DOHH2 (cell line): ENCODE data around the gene FIZ1.

Experiments
- H3F3A ChIP-seq: fragments of 200-600 bp; sonication (generic), shearing (Covaris generic); 2 replicates; pipeline ENCODE4 v1.6.0; 2016; ENCODE audit warnings: antibody characterized with exemption, mild to moderate bottlenecking; ENCODE audit not compliant: control insufficient read depth, insufficient read depth
- H3K27ac ChIP-seq: fragments of 200-600 bp; sonication (generic); 2 replicates; pipeline ENCODE4 v1.5.1; 2014; ENCODE audit warnings: low read depth, mild to moderate bottlenecking, low read length, moderate library complexity
- H3K27me3 ChIP-seq: fragments of 200-600 bp; sonication (generic); 2 replicates; pipeline ENCODE4 v1.6.1; 2014; ENCODE audit warnings: mild to moderate bottlenecking, low read length, mixed read lengths; ENCODE audit not compliant: control insufficient read depth
- H3K36me3 ChIP-seq: fragments of 200-600 bp; sonication (generic); 2 replicates; pipeline ENCODE4 v1.6.1; 2014; ENCODE audit warnings: mild to moderate bottlenecking, low read length, moderate library complexity, mixed read lengths; ENCODE audit not compliant: control insufficient read depth
- H3K4me1 ChIP-seq: fragments of 200-600 bp; sonication (generic); 2 replicates; pipeline ENCODE4 v1.6.1; 2014; ENCODE audit warnings: mild to moderate bottlenecking, low read length, mixed read lengths; ENCODE audit not compliant: control insufficient read depth
- H3K4me2 ChIP-seq: fragments of 200-600 bp; sonication (generic); 2 replicates; pipeline ENCODE4 v1.6.0; 2014; ENCODE audit warnings: mild to moderate bottlenecking, low read length, moderate library complexity
- H3K4me3 ChIP-seq: fragments of 200-600 bp; sonication (generic); 2 replicates; pipeline ENCODE4 v1.5.1; 2014; ENCODE audit warnings: mild to moderate bottlenecking, low read length, mixed read lengths
- H3K79me2 ChIP-seq: fragments of 200-600 bp; sonication (generic); 2 replicates; pipeline ENCODE4 v1.6.1; 2014; ENCODE audit warnings: mild to moderate bottlenecking, low read length, mixed read lengths; ENCODE audit not compliant: control insufficient read depth
- H3K9me2 ChIP-seq: fragments of 200-600 bp; sonication (generic); replicated peaks from 2 replicates; pipeline ENCODE4 v1.6.1; 2014; ENCODE audit warnings: mild to moderate bottlenecking, low read length, mixed read lengths; ENCODE audit not compliant: control insufficient read depth
- H3K9me3 ChIP-seq: fragments of 200-600 bp; sonication (generic); 2 replicates; pipeline ENCODE4 v1.6.1; 2014; ENCODE audit warnings: antibody characterized with exemption, low read length, mixed read lengths; ENCODE audit not compliant: control insufficient read depth, insufficient read depth
- H4K20me1 ChIP-seq: fragments of 200-600 bp; sonication (generic); 2 replicates; pipeline ENCODE4 v1.6.0; 2014; ENCODE audit warnings: low read depth, mild to moderate bottlenecking, antibody characterized with exemption, low read length, moderate library complexity; ENCODE audit not compliant: control insufficient read depth, insufficient read depth
- EZH2phosphoT487 ChIP-seq: fragments of 200-600 bp; sonication (generic); IDR thresholded peaks from 2 replicates; pipeline ENCODE4 v1.6.1; 2017; ENCODE audit warnings: borderline replicate concordance, mild to moderate bottlenecking, antibody characterized with exemption, low read length, moderate library complexity, mixed read lengths
- TF ChIP-seq, protein P1 (sequence below): fragments of 200-600 bp; sonication (generic); IDR thresholded peaks from one replicate; pipeline ENCODE4 v1.5.1; 2014; ENCODE audit warnings: antibody characterized with exemption, mild to moderate bottlenecking, low read depth, low read length; ENCODE audit not compliant: poor library complexity, severe bottlenecking

FIZ1 gene

DNA sequence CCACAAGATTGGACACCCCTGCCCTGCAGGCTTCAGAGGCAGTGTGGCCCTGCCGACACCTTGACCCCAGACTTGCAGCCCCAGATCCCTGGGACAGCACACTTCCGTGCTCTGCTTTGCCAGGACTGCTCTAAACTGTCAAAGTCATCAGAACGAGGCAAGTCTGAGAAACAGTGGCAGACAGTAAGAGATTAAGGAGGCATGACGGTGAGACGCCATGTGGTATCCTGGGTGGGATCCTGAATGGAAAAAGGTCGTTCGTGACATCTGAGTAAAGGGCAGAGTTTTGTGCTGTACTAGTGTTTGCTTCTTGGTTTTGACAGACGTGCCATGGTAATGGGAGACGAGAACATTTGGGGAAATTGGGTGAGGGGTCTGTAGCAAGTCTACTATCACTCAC, 32.5 kb downstream of the FIZ1 start:
- no peak overlapping the region for H3K4me3 ChIP-seq
- no peaks in the 10 kb centered on the region for H3K79me2 ChIP-seq
- H3K9me2 ChIP-seq, result no peaks in the 10 kb centered on the region
- TF ChIP-seq, protein P1, sequence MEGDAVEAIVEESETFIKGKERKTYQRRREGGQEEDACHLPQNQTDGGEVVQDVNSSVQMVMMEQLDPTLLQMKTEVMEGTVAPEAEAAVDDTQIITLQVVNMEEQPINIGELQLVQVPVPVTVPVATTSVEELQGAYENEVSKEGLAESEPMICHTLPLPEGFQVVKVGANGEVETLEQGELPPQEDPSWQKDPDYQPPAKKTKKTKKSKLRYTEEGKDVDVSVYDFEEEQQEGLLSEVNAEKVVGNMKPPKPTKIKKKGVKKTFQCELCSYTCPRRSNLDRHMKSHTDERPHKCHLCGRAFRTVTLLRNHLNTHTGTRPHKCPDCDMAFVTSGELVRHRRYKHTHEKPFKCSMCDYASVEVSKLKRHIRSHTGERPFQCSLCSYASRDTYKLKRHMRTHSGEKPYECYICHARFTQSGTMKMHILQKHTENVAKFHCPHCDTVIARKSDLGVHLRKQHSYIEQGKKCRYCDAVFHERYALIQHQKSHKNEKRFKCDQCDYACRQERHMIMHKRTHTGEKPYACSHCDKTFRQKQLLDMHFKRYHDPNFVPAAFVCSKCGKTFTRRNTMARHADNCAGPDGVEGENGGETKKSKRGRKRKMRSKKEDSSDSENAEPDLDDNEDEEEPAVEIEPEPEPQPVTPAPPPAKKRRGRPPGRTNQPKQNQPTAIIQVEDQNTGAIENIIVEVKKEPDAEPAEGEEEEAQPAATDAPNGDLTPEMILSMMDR, result no peak
- no peak for TF ChIP-seq EZH2phosphoT487
- H3K36me3 ChIP-seq, result no peaks in the 10 kb centered on the region
- no peaks in the 10 kb centered on the region for H3K27me3 ChIP-seq
- no peaks in the 10 kb centered on the region for H3K9me3 ChIP-seq
- no peak overlapping the region for H3K4me2 ChIP-seq
- H3F3A ChIP-seq, result no peaks in the 10 kb centered on the region
- no peaks in the 10 kb centered on the region for H4K20me1 ChIP-seq
- H3K27ac ChIP-seq, result no peak overlapping the region
- H3K4me1 ChIP-seq, result no peaks in the 10 kb centered on the region

GRCh38 chr19:55563261-55563690, 36.0 kb downstream of the FIZ1 start:
- Histone ChIP-seq H3K36me3 (no peaks in the 10 kb centered on the region), H3K4me2 (no peak overlapping the region), H3K79me2 (no peaks in the 10 kb centered on the region), H3K9me2 (no peaks in the 10 kb centered on the region), H3K9me3 (no peaks in the 10 kb centered on the region), H3K4me1 (no peaks in the 10 kb centered on the region), H3K4me3 (no peak overlapping the region), H4K20me1 (no peaks in the 10 kb centered on the region), H3K27ac (no peak overlapping the region), H3K27me3 (no peaks in the 10 kb centered on the region), H3F3A (no peaks in the 10 kb centered on the region)
- TF ChIP-seq, protein P1, result no peak
- TF ChIP-seq EZH2phosphoT487, result no peak

DNA sequence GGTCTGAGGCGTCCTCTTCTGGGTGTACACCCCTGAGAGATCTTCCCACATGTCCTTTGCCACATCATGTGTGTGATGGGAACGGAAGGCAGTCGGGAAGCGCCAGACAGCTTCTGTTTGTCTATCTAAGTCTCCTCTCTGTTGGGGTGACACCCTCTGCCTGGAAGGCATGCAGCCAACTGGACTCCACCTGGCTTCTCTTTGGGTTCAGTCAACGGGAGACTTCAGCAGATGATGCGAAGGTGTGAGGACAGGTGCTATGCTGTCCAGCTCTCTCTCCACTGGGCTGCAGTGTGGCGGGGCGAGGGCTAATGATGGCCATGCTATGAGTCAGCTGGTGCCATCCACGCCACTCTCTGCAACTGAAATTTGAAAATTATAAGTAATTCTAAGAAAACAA, 39.6 kb downstream of the FIZ1 start:
- H3K27me3 ChIP-seq, result no peaks in the 10 kb centered on the region

More for the DNA sequence above, 39.6 kb downstream of the FIZ1 start:
- Histone ChIP-seq H3K79me2 (no peaks in the 10 kb centered on the region), H4K20me1 (no peaks in the 10 kb centered on the region), H3K9me3 (no peaks in the 10 kb centered on the region), H3K4me1 (no peaks in the 10 kb centered on the region), H3F3A (no peaks in the 10 kb centered on the region), H3K9me2 (no peaks in the 10 kb centered on the region), H3K27ac (no peak overlapping the region), H3K36me3 (no peaks in the 10 kb centered on the region), H3K4me3 (no peak overlapping the region), H3K4me2 (no peak overlapping the region)
- no peak for TF ChIP-seq EZH2phosphoT487
- TF ChIP-seq, protein P1, result no peak
